Measurements from ENCODE around the gene CAPZB. TPM values are rescaled to one million over a fixed set of nuclear protein-coding genes. Genes with fewer than 3 reads are reported as not detected.

CAPZB gene
- total RNA-seq, 2 donors from 2014 or later, result 119 to 174 TPM

DNA sequence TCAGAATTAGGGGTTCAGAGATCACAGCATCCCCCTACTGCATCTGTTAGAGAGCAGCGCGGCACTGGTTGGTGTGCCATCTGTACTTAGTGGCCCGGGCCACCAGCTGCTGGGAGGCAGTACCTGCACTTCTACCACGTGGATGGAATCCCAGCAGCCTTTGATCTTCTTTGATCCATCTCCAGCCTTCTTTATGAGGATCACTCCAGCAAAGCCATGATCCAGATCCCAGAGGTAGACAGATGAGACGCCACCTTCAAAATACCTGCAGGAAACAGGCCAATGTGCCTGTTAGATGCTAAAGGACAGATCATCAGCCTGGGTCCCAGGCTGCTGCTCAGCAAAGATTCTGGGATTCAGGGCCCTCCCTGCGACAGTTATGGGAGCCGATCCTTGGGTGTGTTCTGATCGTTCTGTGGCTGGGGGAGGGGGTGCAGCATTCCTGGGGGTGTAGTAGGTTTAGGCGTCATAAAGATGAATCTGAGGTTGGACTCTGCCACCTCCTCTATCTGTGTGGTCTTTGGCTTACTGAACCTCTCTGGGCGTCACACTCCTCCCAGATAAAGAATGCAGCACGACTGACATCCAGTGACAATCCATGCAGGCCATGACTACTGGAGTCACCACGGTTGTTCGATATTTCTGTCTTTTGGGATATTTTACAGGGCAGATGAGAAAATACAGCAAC lies 127.9 kb downstream of the CAPZB start:
- no peak for DNase-seq (ENCODE audit: low spot score)
- H3K4me3 ChIP-seq, result no peak overlapping the region
- TF ChIP-seq, protein P1, sequence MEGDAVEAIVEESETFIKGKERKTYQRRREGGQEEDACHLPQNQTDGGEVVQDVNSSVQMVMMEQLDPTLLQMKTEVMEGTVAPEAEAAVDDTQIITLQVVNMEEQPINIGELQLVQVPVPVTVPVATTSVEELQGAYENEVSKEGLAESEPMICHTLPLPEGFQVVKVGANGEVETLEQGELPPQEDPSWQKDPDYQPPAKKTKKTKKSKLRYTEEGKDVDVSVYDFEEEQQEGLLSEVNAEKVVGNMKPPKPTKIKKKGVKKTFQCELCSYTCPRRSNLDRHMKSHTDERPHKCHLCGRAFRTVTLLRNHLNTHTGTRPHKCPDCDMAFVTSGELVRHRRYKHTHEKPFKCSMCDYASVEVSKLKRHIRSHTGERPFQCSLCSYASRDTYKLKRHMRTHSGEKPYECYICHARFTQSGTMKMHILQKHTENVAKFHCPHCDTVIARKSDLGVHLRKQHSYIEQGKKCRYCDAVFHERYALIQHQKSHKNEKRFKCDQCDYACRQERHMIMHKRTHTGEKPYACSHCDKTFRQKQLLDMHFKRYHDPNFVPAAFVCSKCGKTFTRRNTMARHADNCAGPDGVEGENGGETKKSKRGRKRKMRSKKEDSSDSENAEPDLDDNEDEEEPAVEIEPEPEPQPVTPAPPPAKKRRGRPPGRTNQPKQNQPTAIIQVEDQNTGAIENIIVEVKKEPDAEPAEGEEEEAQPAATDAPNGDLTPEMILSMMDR (IDR thresholded peaks at IDR 0.05), result no peak
- H3K9me3 ChIP-seq, result no peaks in the 10 kb centered on the region
- H3K4me1 ChIP-seq (ENCODE audit: control insufficient read depth in 1 of 2, low read depth in 2 of 2), result peaks cover 0 to 24% of the 10 kb centered on the region in 2 donors
- H3K27ac ChIP-seq, result no peak overlapping the region
- peaks cover 40% of the 10 kb centered on the region for H3K36me3 ChIP-seq
- no peak for ATAC-seq (ENCODE audit: insufficient number of reproducible peaks, low FRiP score, low read depth)
- no peaks in the 10 kb centered on the region for H3K27me3 ChIP-seq (replicated peaks; ENCODE audit: insufficient read depth)

DNA sequence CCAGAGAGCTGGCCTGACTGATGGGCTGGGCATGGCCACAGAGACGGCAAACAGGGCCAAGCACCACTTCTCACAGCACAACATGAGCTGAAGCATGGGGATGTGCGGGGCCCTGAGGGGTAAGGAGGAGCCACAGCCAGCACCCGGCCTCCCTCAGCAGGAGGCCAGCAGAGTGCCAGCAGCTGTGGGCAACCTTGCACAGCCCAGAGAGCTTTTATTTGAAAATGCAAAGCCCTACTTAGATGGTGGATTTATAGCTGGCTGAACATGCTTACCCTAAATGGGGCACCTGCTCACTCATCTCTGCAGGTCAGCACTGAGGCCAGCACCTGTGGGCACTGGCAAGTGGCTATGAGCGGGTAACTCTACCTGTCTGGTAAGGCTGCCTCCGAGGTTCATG lies 129.1 kb downstream of the CAPZB start:
- Histone ChIP-seq H3K36me3 (peaks cover 49% of the 10 kb centered on the region), H3K4me1 (ENCODE audit: control insufficient read depth in 1 of 2, low read depth in 2 of 2) (peaks cover 0 to 19% of the 10 kb centered on the region in 2 donors)

DNA sequence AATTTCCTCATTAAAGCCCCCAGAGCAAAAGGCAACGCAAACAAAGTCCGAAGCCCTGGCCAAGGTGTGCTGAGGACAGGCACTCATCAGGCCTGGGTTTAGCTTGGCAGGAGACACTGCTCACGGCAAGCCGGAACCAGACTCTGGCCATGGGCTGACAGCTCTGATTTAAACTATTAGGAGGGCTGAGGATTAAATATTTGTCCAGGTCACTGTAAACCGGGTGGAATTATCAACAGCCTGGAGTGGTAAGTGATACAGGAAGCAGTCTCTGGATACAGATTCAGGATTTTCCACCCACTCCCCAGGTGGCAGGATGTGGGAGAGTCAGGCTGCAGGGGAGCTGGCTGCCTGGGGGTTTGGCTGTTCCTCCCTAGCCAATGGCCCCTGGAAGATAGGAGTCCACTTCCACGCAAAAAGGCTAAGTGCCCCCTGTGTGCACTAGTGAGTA lies 130.8 kb downstream of the CAPZB start:
- peaks cover 0 to 2% of the 10 kb centered on the region in 2 donors for H3K4me1 ChIP-seq (ENCODE audit: control insufficient read depth in 1 of 2, low read depth in 2 of 2)

More for the DNA sequence above, 129.1 kb downstream of the CAPZB start:
- TF ChIP-seq, protein P1 (IDR thresholded peaks at IDR 0.05), result no peak
- Histone ChIP-seq H3K9me3 (no peaks in the 10 kb centered on the region), H3K27me3 (replicated peaks; ENCODE audit: insufficient read depth) (no peaks in the 10 kb centered on the region), H3K4me3 (no peak overlapping the region), H3K27ac (no peak overlapping the region)
- DNase-seq (ENCODE audit: low spot score) (no peak), ATAC-seq (ENCODE audit: insufficient number of reproducible peaks, low FRiP score, low read depth) (no peak)

DNA sequence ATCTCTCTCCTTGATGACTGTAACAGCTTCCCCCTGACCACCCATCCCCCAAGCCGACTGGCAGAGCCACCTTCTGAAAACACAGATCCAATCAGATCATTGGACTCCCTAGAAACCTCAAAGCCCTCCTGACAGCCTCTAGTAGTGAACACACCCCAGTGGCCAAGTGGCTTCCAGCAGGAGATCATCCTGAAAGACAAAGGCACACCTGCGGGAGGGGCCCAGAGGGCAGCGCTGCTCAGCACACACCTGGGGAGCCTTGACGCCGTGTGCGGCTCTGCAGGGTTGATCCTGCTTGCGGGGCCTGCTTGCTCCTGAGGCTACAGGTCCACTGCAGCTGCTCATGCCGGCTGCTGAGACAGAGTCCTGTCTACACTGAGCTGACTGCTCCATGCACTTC lies 131.7 kb downstream of the CAPZB start:
- TF ChIP-seq, protein P1 (IDR thresholded peaks at IDR 0.05), result no peak
- no peaks in the 10 kb centered on the region for H3K27me3 ChIP-seq (replicated peaks; ENCODE audit: insufficient read depth)
- no peaks in the 10 kb centered on the region for H3K9me3 ChIP-seq
- peaks cover 66% of the 10 kb centered on the region for H3K36me3 ChIP-seq
- no peak overlapping the region for H3K27ac ChIP-seq
- H3K4me3 ChIP-seq, result no peak overlapping the region
- no peak for DNase-seq (ENCODE audit: low spot score)
- no peak for ATAC-seq (ENCODE audit: insufficient number of reproducible peaks, low FRiP score, low read depth)
- H3K4me1 ChIP-seq (ENCODE audit: control insufficient read depth in 1 of 2, low read depth in 2 of 2), result no peaks in the 10 kb centered on the region

More for the DNA sequence above, 130.8 kb downstream of the CAPZB start:
- Histone ChIP-seq H3K27ac (no peak overlapping the region), H3K9me3 (no peaks in the 10 kb centered on the region), H3K27me3 (replicated peaks; ENCODE audit: insufficient read depth) (no peaks in the 10 kb centered on the region), H3K4me3 (no peak overlapping the region), H3K36me3 (peaks cover 58% of the 10 kb centered on the region)
- no peak for ATAC-seq (ENCODE audit: insufficient number of reproducible peaks, low FRiP score, low read depth)
- TF ChIP-seq, protein P1 (IDR thresholded peaks at IDR 0.05), result no peak
- no peak for DNase-seq (ENCODE audit: low spot score)

DNA sequence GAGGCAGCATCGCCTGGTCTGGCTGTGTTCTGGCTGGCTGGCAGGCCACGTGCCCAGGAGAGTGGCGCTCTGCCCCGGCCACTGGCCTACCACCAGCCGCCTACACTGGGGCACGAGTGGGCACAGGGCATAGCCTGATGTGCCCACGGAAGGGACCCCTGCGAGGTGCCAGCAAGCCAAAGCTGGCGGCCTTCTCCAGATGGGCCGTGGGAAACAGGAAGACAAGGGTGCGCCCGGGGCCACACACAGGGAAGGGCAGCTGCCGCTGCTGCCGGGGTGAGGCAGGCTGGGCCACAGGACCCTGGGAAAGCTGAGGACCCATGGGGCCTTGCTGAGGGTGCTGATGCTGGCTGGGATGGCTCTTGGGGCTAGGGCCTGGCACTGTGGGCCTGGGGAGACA lies 132.5 kb downstream of the CAPZB start:
- Histone ChIP-seq H3K27me3 (replicated peaks; ENCODE audit: insufficient read depth) (no peaks in the 10 kb centered on the region), H3K36me3 (peaks cover 66% of the 10 kb centered on the region), H3K4me3 (no peak overlapping the region), H3K27ac (no peak overlapping the region), H3K4me1 (ENCODE audit: control insufficient read depth in 1 of 2, low read depth in 2 of 2) (no peaks in the 10 kb centered on the region), H3K9me3 (no peaks in the 10 kb centered on the region)
- TF ChIP-seq, protein P1 (IDR thresholded peaks at IDR 0.05), result no peak
- ATAC-seq (ENCODE audit: insufficient number of reproducible peaks, low FRiP score, low read depth) (no peak), DNase-seq (ENCODE audit: low spot score) (no peak)

All from thoracic aorta (tissue), 2 donors.